NB4 (cell line): Measurements from ENCODE around the gene C1QTNF8.

Experiments
- POLR2A ChIP-seq: IDR thresholded peaks from 2 replicates; pipeline ENCODE4 v1.6.1; 2011; ENCODE audit warnings: mild to moderate bottlenecking; ENCODE audit not compliant: insufficient read length; ENCODE audit errors: extremely low read depth
- TF ChIP-seq, protein P1 (sequence below): IDR thresholded peaks from one replicate; pipeline ENCODE4 v1.5.1; 2012; ENCODE audit warnings: low read depth, low read length

DNA sequence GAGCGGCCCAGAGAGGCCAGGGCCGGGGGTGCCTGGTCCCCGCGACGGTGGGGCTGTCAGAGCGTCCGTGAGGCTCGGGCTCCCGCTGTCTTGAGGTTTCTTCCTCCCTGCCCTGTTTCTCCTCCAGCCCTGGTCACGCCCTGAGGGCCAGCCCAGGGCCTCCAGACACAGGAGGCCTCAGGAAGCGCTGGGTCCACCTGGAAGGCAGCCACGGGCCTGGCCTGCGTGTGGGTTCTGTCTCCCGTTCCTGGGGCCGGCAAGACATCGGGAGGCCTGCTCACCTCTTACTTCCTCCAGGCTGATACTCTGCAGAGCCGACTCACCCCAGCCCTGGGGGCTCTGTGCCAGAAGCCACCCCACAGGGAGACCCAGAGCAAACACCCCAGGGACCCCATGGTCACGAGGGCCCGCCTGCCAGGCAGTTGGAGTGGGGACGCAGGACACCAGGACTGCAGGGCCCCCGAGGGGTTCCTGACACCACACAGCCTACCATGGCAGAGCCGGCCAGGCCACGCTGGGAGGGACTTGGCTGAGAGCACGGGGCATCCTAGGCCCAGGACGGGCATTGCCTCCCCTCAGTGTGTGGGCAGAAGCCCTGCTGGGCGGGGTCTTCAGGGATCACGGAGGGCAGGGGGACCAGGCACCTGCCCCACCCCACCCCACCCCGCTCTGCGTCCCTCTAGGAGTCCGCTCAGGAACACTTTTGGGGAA, 37.9 kb upstream of the C1QTNF8 start:
- TF ChIP-seq, protein P1, sequence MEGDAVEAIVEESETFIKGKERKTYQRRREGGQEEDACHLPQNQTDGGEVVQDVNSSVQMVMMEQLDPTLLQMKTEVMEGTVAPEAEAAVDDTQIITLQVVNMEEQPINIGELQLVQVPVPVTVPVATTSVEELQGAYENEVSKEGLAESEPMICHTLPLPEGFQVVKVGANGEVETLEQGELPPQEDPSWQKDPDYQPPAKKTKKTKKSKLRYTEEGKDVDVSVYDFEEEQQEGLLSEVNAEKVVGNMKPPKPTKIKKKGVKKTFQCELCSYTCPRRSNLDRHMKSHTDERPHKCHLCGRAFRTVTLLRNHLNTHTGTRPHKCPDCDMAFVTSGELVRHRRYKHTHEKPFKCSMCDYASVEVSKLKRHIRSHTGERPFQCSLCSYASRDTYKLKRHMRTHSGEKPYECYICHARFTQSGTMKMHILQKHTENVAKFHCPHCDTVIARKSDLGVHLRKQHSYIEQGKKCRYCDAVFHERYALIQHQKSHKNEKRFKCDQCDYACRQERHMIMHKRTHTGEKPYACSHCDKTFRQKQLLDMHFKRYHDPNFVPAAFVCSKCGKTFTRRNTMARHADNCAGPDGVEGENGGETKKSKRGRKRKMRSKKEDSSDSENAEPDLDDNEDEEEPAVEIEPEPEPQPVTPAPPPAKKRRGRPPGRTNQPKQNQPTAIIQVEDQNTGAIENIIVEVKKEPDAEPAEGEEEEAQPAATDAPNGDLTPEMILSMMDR = no peak
- no peak for TF ChIP-seq POLR2A
